EH (cell line): ENCODE data around the gene DNAJC19.
"Not testable (repeated sequence)": the region's sequence is repeated elsewhere in the genome, so short reads cannot be mapped to it uniquely, and the experiment has no call there.

ENCODE experiments used
- DNase-seq: peaks from one replicate; pipeline ENCODE4 v3.0.0-alpha.2; 2015; ENCODE audit warnings: low read depth

Gene DNAJC19

GRCh38 chr3:180989291-180990163 is at the start of gene DNAJC19:
Gene DNAJC19 (minus strand): TSS chr3:180989736. CDS start chr3:180989602, 134 bp downstream.
- peak; percentile 95 for DNase-seq

GRCh38 chr3:181030948-181031347 is 41.4 kb upstream of the DNAJC19 start:
- no peak for DNase-seq

- DNase-seq, result no peak
Measured at GRCh38 chr3:181025204-181025603, 35.7 kb upstream of the DNAJC19 start.

- DNase-seq, result peak; percentile 3
Measured at GRCh38 chr3:181017690-181018089, 28.2 kb upstream of the DNAJC19 start.

GRCh38 chr3:181009225-181009624 is 19.7 kb upstream of the DNAJC19 start:
- DNase-seq, result no peak

GRCh38 chr3:181008796-181009195 is 19.3 kb upstream of the DNAJC19 start:
- DNase-seq, result no peak

GRCh38 chr3:181007262-181007661 is 17.7 kb upstream of the DNAJC19 start:
- DNase-seq, result no peak

GRCh38 chr3:181006541-181006940 is 17.0 kb upstream of the DNAJC19 start:
- no peak for DNase-seq

- DNase-seq, result not testable (repeated sequence)
Measured at GRCh38 chr3:181003469-181003868, 13.9 kb upstream of the DNAJC19 start.

- DNase-seq, result not testable (repeated sequence)
Measured at GRCh38 chr3:181002331-181002730, 12.8 kb upstream of the DNAJC19 start.

GRCh38 chr3:180996415-180996932 is 6.9 kb upstream of the DNAJC19 start:
- DNase-seq, result no peak

GRCh38 chr3:180990505-180990904 is 969 bp upstream of the DNAJC19 start:
- DNase-seq, result peak; percentile 8

GRCh38 chr3:180987344-180987743 is 2.2 kb downstream of the DNAJC19 start:
- DNase-seq, result no peak

GRCh38 chr3:180986366-180986765 is 3.2 kb downstream of the DNAJC19 start:
- DNase-seq, result not testable (repeated sequence)

GRCh38 chr3:180983136-180983535 is 6.4 kb downstream of the DNAJC19 start:
- no peak for DNase-seq

- DNase-seq, result no peak
Measured at GRCh38 chr3:180981912-180982311, 7.6 kb downstream of the DNAJC19 start.

GRCh38 chr3:180980611-180981010 is 8.9 kb downstream of the DNAJC19 start:
- peak; percentile 33 for DNase-seq

- DNase-seq, result no peak
Measured at GRCh38 chr3:180979961-180980360, 9.6 kb downstream of the DNAJC19 start.

GRCh38 chr3:180977498-180977897 is 12.0 kb downstream of the DNAJC19 start:
- no peak for DNase-seq

GRCh38 chr3:180974286-180974685 is 15.2 kb downstream of the DNAJC19 start:
- DNase-seq, result no peak

GRCh38 chr3:180973543-180973942 is 16.0 kb downstream of the DNAJC19 start:
- DNase-seq, result no peak

- DNase-seq, result no peak
Measured at GRCh38 chr3:180970931-180971330, 18.6 kb downstream of the DNAJC19 start.

- no peak for DNase-seq
Measured at GRCh38 chr3:180962530-180962929, 27.0 kb downstream of the DNAJC19 start.

GRCh38 chr3:180961552-180961951 is 28.0 kb downstream of the DNAJC19 start:
- DNase-seq, result no peak
